Activated T-cell treated with anti-CD3 and anti-CD28 coated beads for 48 hours (primary cell): ENCODE measurements around the gene GSTA2.
"Not testable (repeated sequence)": the region's sequence is repeated elsewhere in the genome, so short reads cannot be mapped to it uniquely, and the experiment has no call there.

Experiments
- DNase-seq: peaks from one replicate; pipeline ENCODE4 v3.0.0-alpha.2; 2020; ENCODE audit warnings: low read depth

GSTA2 gene

DNA sequence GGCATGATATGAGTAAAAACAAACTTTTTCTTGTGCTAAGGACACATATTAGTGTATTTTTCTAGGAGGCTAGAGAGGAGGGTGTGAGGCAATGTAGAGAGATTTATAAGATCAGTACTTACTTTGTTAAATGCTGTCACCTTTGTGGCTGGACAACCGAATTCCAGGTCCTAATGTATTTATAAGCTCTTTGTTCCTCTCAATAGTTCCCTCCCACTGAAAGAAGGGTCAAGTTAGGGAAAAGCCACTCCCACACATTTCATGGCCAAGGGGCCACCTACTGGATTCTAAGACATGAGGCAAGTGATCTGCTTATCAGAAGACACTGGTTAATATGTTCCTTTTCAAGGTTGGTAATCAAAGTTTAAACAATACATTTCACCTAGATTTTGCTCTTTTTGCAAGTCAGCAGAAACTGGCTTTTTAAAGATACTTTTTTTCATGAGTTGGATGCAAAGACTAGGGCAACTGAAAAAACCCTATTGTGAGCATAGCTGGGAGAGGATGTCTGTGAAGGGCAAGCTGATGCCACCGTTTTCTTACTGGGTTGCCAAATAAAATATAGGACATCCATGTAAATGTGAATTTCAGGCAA, at the start of gene GSTA2:
TSS of gene GSTA2 (minus strand) at position 154 of the 595 bp plus-strand sequence. CDS start 5,528 bp downstream, outside the sequence.
- not testable (repeated sequence) for DNase-seq

DNA sequence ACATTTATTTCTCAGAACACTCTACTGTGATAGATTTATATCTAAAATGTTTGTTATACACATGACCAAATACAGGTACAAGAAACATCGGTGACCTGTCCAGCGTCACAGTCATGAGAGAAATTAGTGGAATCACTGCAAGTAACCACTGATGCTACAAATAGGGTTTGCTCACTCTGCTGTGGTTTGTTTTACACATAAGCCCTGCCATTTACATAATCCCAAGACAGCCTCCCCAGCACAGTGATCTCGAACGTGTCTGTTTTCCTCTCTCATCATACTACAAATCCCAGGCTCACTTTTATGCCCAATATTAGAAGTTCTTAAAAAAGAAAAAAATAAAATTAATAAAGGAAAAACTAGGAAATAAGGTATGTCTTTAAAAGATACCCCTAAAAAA, 46.5 kb upstream of the GSTA2 start:
- DNase-seq: not testable (repeated sequence)

DNA sequence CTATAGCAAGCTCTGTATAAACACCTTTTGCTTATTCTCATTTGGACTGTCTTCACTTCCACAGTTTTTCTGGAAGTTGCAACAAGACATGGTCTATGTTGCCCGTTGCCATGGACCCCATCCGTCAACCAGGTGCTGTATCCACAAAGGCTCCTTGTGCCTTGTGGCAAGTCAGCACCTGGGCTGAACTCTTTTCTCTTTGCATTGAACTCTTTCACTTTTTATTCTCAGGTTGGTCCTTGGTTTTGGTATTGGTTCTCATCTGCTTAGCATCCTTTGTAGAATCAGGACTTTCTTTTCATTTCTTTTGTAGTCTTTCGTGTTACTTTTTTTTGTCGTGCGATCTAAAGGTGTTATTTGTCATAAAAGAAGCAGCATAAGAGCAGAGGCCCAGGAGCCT, 45.4 kb upstream of the GSTA2 start:
- DNase-seq: no peak

DNA sequence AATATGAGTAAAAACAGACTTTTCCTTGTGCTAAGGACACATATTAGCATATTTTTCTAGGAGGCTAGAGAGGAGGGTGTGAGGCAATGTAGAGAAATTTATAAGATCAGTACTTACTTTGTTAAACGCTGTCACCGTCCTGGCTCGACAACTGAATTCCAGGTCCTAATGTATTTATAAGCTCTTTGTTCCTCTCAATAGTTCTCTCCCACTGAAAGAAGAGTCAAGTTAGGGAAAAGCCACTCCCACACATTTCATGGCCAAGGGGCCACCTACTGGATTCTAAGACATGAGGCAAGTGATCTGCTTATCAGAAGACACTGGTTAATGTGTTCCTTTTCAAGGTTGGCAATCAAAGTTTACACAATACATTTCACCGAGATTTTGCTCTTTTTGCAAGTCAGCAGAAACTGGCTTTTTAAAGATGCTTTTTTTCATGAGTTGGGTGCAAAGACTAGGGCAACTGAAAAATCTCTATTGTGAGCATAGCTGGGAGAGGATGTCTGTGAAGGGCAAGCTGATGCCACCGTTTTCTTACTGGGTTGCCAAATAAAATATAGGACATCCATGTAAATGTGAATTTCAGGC, 40.5 kb upstream of the GSTA2 start, which contains the start of gene GSTA1:
TSS of gene GSTA1 (minus strand) at position 149 of the 588 bp plus-strand sequence. CDS start 4,549 bp downstream, outside the sequence.
- DNase-seq: not testable (repeated sequence)

DNA sequence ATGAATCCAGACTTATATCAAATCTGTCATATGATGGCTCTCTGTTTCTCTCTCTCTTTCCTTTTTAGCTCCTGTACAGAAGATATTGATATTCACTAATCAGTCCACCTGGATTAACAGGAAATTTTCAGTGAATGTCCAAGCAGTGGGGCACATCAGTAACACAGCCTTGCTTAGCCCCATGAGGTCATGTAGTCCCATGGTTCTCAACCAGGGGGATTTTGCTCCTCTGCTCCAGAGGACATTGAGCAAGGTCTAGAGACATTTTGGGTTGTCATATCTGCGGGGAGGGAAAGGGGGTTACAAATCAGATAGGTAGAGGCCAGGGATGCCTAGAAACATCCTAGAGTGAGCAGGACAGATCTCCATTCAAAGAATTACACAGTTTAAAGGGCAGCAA, 39.5 kb upstream of the GSTA2 start:
- DNase-seq: no peak

DNA sequence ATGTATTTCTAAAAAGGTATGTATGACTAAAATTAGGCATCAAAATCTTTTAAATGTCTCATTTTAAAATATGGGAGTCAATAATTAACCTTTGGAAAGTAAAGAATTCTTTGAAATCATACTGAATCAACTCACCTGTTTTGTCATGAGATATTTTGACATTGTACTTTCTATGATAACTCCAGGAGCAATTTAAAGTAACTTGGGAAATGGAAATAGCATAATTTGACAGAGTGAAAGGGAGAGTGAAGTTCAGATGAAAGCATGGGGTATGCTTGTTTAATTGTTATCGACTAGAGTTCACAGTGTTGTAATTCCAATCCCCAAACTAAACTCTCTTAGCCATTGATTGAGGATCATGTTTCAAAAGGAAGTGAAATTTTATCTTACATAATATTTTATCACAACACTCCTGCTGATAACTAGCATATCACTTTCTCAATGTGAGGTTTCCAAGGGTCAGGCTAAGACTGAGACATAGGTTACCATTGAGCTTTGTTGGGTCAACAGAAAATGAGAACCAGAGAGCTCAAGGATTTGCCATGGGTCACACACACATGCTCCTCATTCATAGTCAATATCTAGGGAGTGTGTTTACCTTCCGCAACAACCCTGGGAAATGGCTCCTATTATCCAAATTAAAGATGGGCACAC, 38.0 kb upstream of the GSTA2 start:
- no peak for DNase-seq

DNA sequence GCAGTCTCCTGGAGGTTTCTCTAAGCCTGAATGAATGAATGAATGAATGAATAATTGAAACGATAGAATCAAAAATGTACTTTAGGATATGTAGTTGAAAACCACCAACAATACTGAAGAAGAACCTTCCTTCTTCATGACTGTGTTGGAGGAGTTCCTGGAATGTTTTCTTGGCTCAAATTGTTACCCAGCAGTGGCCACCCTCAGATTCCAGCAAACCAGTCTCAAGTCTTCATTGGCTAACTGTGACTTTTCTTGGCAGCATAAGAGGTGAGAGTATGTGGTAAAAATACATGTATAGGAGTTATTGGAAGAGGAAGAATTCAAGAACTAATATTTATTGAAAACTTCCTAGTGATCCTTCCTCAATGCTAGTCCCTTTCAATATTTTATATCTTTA, 36.0 kb upstream of the GSTA2 start:
- not testable (repeated sequence) for DNase-seq

DNA sequence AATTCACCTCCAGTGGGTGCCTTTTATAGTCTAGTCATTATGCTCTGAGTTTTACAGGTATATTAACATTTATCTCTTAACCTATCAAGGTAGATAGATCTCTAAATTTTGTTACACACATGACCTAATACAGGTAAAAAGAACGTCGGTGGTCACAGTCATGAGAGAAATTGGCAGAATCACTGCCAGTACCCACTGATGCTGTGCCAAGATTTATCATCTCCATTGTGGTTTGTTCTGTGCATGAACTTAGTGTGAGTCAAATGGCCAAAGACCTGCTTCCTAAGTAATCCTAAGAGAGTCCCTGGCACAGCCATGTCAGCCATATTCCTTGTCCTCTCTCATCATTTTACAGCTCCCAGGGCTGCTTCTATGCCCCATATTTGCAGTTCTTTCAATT, 31.1 kb upstream of the GSTA2 start:
- DNase-seq: not testable (repeated sequence)

DNA sequence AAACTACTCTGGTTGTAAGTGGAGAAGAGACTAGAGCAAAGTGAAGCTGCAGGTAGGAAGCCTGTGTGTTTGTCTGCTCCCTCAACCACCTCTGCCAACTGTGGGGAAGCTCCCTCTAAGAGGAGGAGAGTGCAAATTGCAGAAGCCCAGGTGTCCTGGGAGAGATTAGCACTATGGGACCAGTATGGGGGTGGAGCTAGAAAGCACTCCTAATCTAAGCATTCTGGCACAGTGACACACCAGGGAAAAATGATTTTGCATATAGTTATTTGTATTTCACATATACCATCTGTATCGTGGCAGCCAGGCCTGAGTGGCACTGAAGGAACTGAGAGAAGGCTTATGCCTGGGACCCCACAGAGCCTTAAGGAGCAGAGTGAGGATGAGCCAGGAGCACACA, 27.6 kb upstream of the GSTA2 start:
- no peak for DNase-seq

DNA sequence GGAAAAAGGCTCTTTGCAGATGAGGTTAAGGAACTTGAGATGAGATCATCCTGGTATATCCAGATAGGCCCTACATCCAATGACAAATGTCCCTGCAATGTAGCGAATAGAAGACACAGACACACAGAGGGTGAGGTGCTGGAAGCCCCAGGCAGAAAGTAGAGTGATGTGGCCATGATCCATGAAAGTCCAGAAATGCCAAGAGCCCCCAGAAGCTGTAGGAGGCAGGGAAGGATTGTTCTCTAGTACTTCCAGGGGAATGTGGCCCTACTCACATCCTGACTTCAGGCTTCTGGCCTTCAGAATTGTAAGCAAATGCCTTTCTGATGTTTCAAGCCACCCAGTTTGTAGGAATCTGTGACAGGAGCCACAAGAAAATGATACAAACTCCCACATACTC, 26.4 kb upstream of the GSTA2 start:
- DNase-seq: not testable (repeated sequence)

DNA sequence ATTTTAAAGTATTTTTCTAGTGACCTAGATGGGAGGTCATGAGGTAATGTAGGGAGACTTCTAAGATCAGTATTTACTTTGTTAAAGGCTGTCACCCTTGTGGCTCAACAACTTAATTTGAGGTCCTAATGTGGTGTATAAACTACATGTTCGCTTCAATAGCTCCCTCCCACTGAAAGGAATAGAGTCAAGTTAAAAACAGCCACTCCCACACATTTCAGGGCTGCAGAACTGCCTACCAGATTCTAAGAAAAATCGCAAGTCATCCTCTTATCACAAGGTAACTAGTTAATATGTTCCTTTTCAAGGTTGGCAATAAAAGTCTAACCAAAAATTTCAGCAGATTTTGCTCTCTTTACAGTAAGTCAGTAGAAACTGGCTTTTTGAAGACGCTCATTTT, 25.2 kb upstream of the GSTA2 start:
- no peak for DNase-seq

DNA sequence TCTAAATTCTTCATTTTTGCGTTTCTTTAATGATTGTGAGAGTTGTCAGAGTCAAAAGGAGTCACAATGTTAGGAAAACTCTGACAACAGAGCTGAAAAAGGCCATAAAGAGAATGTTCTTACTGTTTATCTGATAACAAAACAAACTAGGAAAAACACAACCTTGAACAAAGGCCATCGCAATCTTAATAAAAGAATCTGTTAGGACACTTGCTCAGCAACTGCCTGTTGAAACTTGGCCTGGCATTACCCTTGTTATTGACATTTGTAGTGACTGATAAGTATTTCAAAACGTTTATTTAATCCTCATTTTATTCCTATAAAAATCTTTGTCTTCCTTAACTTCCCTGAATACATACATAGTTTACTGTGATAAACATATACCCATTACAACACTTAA, 24.6 kb upstream of the GSTA2 start:
- DNase-seq: no peak

DNA sequence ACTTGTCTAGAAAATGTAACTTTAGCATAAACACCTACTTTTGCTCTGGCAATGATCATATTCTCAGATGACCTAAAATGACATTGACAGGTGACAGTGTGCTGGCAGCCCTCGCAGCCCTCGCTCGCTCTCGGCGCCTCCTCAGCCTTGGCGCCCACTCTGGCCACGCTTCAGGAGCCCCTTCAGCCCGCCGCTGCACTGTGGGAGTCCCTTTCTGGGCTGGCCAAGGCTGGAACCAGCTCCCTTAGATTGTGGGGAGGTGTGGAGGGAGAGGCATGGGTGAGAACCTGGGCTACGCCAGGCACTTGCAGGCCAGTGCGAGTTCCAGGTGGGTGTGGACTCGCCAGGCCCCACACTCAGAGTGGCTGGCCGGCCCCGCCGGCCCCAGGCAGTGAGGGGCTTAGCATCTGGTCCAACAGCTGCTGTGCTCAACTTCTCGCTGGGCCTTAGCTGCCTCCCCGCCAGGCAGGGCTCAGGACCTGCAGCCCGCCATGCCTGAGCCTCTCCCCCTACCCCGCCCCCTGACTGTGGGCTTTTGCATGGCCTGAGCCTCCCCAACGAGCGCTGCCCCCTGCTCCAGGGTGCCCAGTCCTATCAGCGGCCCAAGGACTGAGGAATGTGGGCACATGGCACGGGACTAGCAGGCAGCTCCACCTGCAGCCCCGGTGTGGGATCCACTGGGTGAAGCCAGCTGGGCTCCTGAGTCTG, 23.1 kb upstream of the GSTA2 start:
- no peak for DNase-seq

DNA sequence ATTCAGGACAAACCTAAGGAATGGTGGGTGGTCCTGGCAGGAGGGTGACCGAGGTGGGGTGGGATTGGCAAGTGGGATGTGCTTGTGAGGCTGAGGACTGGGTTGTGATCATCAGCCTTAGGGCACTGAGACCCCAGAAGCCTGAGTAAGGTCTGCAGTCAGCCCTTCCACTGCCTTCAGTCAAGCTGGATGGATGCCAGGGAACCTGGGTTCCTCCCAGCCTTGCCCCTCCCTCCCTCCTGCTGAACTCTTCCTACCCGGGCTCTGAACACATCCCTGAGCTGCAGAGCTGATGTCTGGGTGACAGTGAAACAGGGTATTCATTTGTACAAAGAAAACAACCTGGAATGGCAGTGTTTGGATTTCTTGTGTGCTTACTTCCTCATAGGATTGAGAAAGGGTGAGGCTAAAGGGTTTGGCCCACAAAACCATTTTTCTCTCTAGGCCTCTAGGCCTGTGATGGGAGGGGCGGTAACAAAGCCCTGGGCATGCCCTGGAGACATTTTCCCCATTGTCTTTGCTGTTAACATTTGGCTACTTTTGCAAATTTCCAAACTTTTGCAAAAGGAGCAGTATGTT, 19.5 kb upstream of the GSTA2 start:
- not testable (repeated sequence) for DNase-seq

DNA sequence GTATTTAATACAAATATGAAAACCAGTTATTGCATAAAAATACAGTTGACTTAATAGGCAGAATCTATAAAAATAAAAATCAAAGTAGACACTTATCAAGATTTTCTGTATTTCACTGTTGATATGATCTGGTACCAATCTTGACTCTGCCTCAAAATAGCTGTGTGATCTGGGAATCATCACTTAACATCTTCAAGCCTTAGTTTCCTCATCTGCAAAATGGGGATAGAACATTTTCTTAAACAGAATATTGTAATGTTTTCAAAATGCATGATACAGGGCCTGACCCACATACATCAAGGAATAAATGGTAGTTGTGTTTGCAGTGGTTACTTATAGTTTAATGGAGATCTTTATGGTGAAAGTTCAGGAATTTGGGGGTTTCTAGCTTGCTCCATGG, 18.9 kb upstream of the GSTA2 start:
- DNase-seq: not testable (repeated sequence)

DNA sequence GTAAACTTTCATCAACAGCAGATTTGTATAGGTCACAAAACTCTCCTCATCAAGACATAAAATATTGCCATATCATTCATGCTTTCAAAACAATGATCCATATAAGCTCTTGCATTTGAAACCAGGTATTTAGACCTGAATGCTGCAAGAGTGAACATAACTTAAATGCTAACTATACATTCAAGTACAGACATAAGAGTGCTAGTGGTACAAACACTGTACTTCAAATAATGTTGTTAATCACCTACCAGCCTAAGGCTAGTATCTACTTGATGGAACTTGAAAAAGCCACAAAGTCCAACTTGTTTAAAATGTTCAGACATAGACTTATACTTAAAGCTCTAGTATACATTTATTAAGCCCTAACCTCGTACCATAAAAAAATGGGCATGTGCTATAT, 16.0 kb upstream of the GSTA2 start:
- DNase-seq: no peak

DNA sequence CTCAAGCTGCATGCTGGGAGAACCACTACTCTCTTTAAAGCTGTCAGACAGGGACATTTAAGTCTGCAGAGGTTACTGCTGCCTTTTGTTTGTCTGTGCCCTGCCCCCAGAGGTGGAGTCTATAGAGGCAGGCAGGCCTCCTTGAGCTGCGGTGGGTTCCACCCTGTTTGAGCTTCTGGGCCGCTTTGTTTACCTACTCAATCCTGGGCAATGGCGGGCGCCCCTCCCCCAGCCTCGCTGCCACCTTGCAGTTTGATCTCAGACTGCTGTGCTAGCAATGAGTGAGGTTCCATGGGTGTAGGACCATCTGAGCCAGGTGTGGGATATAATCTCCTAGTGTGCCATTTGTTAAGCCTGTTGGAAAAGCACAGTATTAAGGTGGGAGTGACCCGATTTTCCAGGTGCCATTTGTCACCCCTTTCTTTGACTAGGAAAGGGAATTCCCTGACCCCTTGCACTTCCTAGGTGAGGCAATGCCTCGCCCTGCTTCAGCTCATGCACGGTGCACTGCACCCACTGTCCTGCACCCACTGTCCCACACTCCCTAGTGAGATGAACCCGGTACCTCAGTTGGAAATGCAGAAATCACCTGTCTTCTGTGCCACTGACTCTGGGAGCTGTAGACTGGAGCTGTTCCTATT, 13.6 kb upstream of the GSTA2 start:
- not testable (repeated sequence) for DNase-seq

DNA sequence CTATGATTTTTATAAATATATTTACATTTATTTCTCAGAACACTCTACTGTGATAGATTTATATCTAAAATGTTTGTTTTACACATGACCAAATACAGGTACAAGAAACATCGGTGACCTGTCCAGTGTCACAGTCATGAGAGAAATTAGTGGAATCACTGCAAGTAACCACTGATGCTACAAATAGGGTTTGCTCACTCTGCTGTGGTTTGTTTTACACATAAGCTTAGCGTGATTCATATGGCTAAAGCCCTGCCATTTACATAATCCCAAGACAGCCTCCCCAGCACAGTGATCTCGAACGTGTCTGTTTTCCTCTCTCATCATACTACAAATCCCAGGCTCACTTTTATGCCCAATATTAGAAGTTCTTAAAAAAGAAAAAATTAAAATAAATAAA, 6.1 kb upstream of the GSTA2 start:
- DNase-seq: not testable (repeated sequence)

DNA sequence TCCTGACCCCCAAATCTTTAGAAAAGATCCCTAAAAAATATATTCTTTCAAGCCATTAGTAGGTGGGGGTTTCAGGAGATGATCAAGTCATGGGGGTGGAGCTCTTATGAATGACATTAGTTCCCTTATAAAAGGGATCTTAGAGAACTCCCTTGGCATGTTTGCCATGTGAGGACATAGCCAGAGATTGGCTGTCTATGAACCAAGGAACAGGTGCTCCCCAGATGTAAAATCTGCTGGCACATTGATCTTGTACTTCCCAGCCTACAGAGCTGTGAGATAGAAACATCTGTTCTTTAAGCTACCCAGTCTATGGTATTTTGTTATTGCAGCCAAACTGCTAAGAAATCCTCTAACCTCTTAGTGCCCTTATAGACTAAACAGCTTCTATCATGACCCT, 4.4 kb upstream of the GSTA2 start:
- DNase-seq: not testable (repeated sequence)

DNA sequence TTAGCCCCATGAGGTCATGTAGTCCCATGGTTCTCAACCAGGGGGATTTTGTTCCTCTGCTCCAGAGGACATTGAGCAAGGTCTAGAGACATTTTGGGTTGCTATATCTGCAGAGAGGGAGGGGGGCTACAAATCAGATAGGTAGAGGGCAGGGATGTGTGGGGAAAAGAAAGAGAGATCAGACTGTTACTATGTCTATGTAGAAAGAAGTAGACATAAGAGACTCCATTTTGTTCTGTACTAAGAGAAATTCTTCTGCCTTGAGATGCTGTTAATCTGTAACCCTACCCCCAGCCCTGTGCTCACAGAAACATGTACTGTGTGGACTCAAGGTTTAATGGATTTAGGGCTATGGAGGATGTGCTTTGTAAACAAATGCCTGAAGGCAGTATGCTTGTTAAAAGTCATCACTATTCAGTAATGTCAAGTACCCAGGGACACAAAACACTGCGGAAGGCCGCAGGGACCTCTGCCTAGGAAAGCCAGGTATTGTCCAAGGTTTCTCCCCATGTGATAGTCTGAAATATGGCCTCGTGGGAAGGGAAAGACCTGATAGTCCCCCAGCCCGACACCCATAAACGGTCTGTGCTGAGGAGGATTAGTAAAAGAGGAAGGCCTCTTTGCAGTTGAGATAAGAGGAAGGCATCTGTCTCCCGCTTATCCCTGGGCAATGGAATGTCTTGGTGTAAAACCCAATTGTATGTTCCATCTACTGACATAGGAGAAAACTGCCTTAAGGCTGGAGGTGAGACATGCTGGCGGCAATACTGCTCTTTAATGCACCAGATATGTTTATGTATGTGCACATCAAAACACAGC, 1.4 kb downstream of the GSTA2 start:
- not testable (repeated sequence) for DNase-seq
